Esophagus muscularis mucosa (tissue), 4 donors: ENCODE results near the gene STK17A. TPM values are rescaled to one million over a fixed set of nuclear protein-coding genes. Genes with fewer than 3 reads are reported as not detected.
"Not testable (repeated sequence)": the region's sequence is repeated elsewhere in the genome, so short reads cannot be mapped to it uniquely, and the experiment has no call there.

ENCODE experiments used
- DNase-seq: peaks from one replicate; pipeline ENCODE4 v3.0.0-alpha.2; 2017; ENCODE audit errors: extremely low spot score
- H3K27ac ChIP-seq, 4 donors: fragments of 200-600 bp; sonication (generic); replicated peaks in 1 of 4; 1 replicate in 3 of 4; 2 replicates in 1 of 4; pipeline ENCODE4 v1.5.1; 2016 to 2019; ENCODE audit warnings: mild to moderate bottlenecking in 1 of 4
- H3K27me3 ChIP-seq, 4 donors: fragments of 200-600 bp; sonication (generic); one replicate each; pipeline versions ENCODE4 v1.5.1 to v1.6.0; 2016 to 2019
- H3K36me3 ChIP-seq, 4 donors: fragments of 200-600 bp; sonication (generic); one replicate each; pipeline ENCODE4 v1.5.1; 2016 to 2019
- H3K4me1 ChIP-seq, 4 donors: fragments of 200-600 bp; sonication (generic); one replicate each; pipeline ENCODE4 v1.5.1; 2016 to 2019
- H3K4me3 ChIP-seq, 4 donors: fragments of 200-600 bp; sonication (generic); 1 replicate in 2 of 4; 2 replicates in 2 of 4; pipeline ENCODE4 v1.5.1; 2016 to 2019; ENCODE audit warnings: mild to moderate bottlenecking in 4 of 4, moderate library complexity in 1 of 4
- H3K9me3 ChIP-seq, 4 donors: fragments of 200-600 bp; sonication (generic); 1 replicate in 3 of 4; 2 replicates in 1 of 4; pipeline ENCODE4 v1.5.1; 2016 to 2019
- EP300 ChIP-seq: sonication (generic); formaldehyde crosslinking; IDR thresholded peaks from one replicate; pipeline ENCODE4 v1.6.1; 2017; ENCODE audit warnings: antibody characterized with exemption
- POLR2A ChIP-seq: fragments of 450-650 bp; IDR thresholded peaks from one replicate; pipeline ENCODE4 v1.6.1; 2017; ENCODE audit warnings: antibody characterized with exemption, moderate library complexity, mild to moderate bottlenecking, low read depth
- POLR2AphosphoS5 ChIP-seq, 2 donors: sonication (generic); formaldehyde crosslinking; IDR thresholded peaks; one replicate each; pipeline ENCODE4 v1.6.1; 2017; ENCODE audit warnings: antibody characterized with exemption in 2 of 2
- WGBS: methylation state at CpG from one replicate; pipeline ENCODE4 v1.1.5; 2018; 5-methylcytosine and 5-hydroxymethylcytosine counted together
- intact Hi-C: fragments of 100-400 bp; cut with DNase I; formaldehyde crosslinking; loops from one replicate; pipeline ENCODE4 v1.15.1; 2023
- total RNA-seq, 4 donors: library from RNA; depleted of rRNA; stranded (reverse); fragments of >200 nt; gene quantifications; one replicate each; pipeline versions ENCODE4 v1.1.0 to v1.2.1, GENCODE V29; 2016
- TF ChIP-seq, protein P1 (sequence below), 3 experiments: fragments of 200-600 bp in 2 of 3; fragments of 450-650 bp in 1 of 3; sonication (generic) in 2 of 3; IDR thresholded peaks; one replicate each; pipeline ENCODE4 v1.5.1; 2017 to 2019; ENCODE audit warnings: antibody characterized with exemption in 3 of 3, mild to moderate bottlenecking in 2 of 3, moderate library complexity in 1 of 3

The STK17A gene
- total RNA-seq, 4 donors from 2014 or later = 19.5 to 33.3 (median 24.6) TPM

- DNase-seq = no peak
- Histone ChIP-seq H3K27ac (no peak overlapping the region), H3K4me3 (no peak overlapping the region), H3K27me3 (no peaks in the 10 kb centered on the region), H3K36me3 (peaks cover 8 to 54% (median 19%) of the 10 kb centered on the region in 4 donors), H3K4me1 (peaks cover 0 to 3% (median 0%) of the 10 kb centered on the region in 4 donors), H3K9me3 (no peaks in the 10 kb centered on the region)
- TF ChIP-seq POLR2A (no peak), POLR2AphosphoS5 (IDR thresholded peaks at IDR 0.05) (no peak), EP300 (no peak)
- TF ChIP-seq, protein P1, sequence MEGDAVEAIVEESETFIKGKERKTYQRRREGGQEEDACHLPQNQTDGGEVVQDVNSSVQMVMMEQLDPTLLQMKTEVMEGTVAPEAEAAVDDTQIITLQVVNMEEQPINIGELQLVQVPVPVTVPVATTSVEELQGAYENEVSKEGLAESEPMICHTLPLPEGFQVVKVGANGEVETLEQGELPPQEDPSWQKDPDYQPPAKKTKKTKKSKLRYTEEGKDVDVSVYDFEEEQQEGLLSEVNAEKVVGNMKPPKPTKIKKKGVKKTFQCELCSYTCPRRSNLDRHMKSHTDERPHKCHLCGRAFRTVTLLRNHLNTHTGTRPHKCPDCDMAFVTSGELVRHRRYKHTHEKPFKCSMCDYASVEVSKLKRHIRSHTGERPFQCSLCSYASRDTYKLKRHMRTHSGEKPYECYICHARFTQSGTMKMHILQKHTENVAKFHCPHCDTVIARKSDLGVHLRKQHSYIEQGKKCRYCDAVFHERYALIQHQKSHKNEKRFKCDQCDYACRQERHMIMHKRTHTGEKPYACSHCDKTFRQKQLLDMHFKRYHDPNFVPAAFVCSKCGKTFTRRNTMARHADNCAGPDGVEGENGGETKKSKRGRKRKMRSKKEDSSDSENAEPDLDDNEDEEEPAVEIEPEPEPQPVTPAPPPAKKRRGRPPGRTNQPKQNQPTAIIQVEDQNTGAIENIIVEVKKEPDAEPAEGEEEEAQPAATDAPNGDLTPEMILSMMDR (IDR thresholded peaks at IDR 0.05) = no peak
- 90% methylated on average over 2 of the region's 2 CpGs for WGBS
- intact Hi-C loops = no loop called here
Observed at GRCh38 chr7:43626695-43627094, 43.8 kb downstream of the STK17A start.

- H3K27ac ChIP-seq, intact Hi-C loops, H3K27me3 ChIP-seq, H3K4me3 ChIP-seq, H3K4me1 ChIP-seq, DNase-seq, H3K9me3 ChIP-seq: not testable (repeated sequence)
- H3K36me3 ChIP-seq = peaks cover 8 to 61% (median 26%) of the 10 kb centered on the region in 4 donors
- WGBS = 95% methylated on average over 3 of the region's 3 CpGs
Observed at GRCh38 chr7:43627798-43628197, 44.9 kb downstream of the STK17A start.

DNA sequence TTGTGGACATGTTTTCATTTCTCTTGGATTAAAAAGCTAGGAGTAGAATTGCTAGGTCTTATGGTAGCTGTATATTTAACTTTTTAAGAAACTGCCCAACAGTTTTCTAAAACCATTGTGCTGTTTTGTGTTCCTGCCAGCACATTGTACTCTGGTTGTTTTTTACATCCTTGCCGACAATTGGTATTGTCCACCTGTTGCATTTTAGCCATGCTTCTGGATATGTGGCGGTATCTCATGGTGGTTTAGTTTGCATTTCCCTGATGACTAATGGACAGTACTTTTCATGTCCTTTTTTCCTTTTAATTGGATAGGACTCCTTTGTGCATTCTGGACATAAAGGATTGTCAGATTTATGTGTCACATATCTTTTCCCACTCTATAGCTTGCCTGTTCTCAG, 45.5 kb downstream of the STK17A start:
- intact Hi-C loops = no loop called here
- Histone ChIP-seq H3K27ac (no peak overlapping the region), H3K9me3 (no peaks in the 10 kb centered on the region), H3K36me3 (peaks cover 8 to 67% (median 31%) of the 10 kb centered on the region in 4 donors), H3K4me3 (no peak overlapping the region), H3K27me3 (no peaks in the 10 kb centered on the region), H3K4me1 (peaks cover 0 to 3% (median 0%) of the 10 kb centered on the region in 4 donors)
- TF ChIP-seq EP300 = no peak
- no peak for TF ChIP-seq POLR2AphosphoS5 (IDR thresholded peaks at IDR 0.05)
- TF ChIP-seq, protein P1 (IDR thresholded peaks at IDR 0.05) = no peak
- no peak for TF ChIP-seq POLR2A
- no peak for DNase-seq
- WGBS = 90% methylated on average over 2 of the region's 2 CpGs

GRCh38 chr7:43629857-43630256, 46.9 kb downstream of the STK17A start:
- no peak for DNase-seq
- WGBS = 91% methylated on average over 6 of the region's 6 CpGs
- H3K27me3 ChIP-seq = no peaks in the 10 kb centered on the region
- H3K9me3 ChIP-seq = no peaks in the 10 kb centered on the region
- no peak overlapping the region for H3K4me3 ChIP-seq
- intact Hi-C loops = loop anchor here (5.0 kb wide), 1 partner anchor 43 kb away; no protein-coding TSS in a partner anchor
- peaks cover 3 to 58% (median 26%) of the 10 kb centered on the region in 4 donors for H3K36me3 ChIP-seq
- H3K4me1 ChIP-seq = peaks cover 0 to 7% (median 1%) of the 10 kb centered on the region in 4 donors
- TF ChIP-seq POLR2A (no peak), EP300 (no peak)
- no peak overlapping the region for H3K27ac ChIP-seq

DNA sequence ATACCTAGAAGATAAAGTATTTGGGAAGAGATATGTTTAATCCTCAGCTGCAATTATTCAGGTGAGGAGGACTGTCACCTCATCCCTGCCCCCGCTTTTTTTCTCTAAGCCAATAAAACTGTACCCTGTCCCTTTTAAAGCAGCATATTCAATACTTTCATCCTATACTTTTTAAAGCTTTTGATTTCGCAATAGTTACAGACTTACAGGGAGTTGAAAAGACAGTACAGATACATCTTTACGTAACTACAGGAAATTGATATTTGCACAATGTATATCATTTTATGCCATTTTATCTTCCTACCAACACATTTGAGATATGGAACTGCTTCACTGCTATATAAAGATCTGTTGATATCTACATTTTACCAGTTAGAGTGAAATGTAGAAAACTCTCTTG, 47.6 kb downstream of the STK17A start:
- Histone ChIP-seq H3K27ac (no peak overlapping the region), H3K4me1 (peaks cover 3 to 12% (median 4%) of the 10 kb centered on the region in 4 donors), H3K36me3 (peaks cover 3 to 55% (median 27%) of the 10 kb centered on the region in 4 donors), H3K27me3 (no peaks in the 10 kb centered on the region), H3K9me3 (no peaks in the 10 kb centered on the region), H3K4me3 (no peak overlapping the region)
- no peak for DNase-seq
- TF ChIP-seq, protein P1 (IDR thresholded peaks at IDR 0.05) = no peak
- intact Hi-C loops = loop anchor here (5.0 kb wide), 1 partner anchor 43 kb away; no protein-coding TSS in a partner anchor
- 95% methylated on average over 3 of the region's 3 CpGs for WGBS

GRCh38 chr7:43631559-43631958, 48.7 kb downstream of the STK17A start:
- H3K9me3 ChIP-seq = no peaks in the 10 kb centered on the region
- 96% methylated on average over 2 of the region's 2 CpGs for WGBS
- no peak overlapping the region for H3K27ac ChIP-seq
- TF ChIP-seq POLR2A (no peak), EP300 (no peak), POLR2AphosphoS5 (IDR thresholded peaks at IDR 0.05) (no peak)
- TF ChIP-seq, protein P1 (IDR thresholded peaks at IDR 0.05) = no peak
- intact Hi-C loops = loop anchor here (5.0 kb wide), 1 partner anchor 44 kb away; no protein-coding TSS in a partner anchor
- DNase-seq = no peak
- H3K27me3 ChIP-seq = no peaks in the 10 kb centered on the region
- no peak overlapping the region for H3K4me3 ChIP-seq
- H3K36me3 ChIP-seq = peaks cover under 1 to 64% (median 31%) of the 10 kb centered on the region in 4 donors
- H3K4me1 ChIP-seq = peaks cover 8 to 22% (median 15%) of the 10 kb centered on the region in 4 donors
